Measurements from ENCODE around the gene KIR2DL1.
"Not testable (repeated sequence)": the region's sequence is repeated elsewhere in the genome, so short reads cannot be mapped to it uniquely, and the experiment has no call there.

DNA sequence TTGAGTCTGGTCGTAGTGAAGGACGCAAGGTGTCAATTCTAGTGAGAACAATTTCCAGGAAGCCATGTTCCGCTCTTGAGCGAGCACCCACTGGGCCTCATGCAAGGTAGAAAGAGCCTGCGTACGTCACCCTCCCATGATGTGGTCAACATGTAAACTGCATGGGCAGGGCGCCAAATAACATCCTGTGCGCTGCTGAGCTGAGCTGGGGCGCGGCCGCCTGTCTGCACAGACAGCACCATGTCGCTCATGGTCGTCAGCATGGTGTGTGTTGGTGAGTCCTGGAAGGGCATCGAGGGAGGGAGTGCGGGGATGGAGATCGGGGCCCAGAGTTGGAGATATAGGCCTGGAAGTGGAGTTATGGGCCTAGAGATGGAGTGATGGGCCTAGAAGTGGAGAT lies 31.3 kb upstream of the KIR2DL1 start, which contains the start of gene KIR2DL3:
- TF ChIP-seq CTCF (IDR thresholded peaks at IDR 0.05 in 2 of 3, conservative IDR thresholded peaks at IDR 0.05 in 1 of 3; ENCODE audit: control insufficient read depth in 2 of 3, extremely low read depth in 1 of 3, insufficient read depth in 1 of 3, low read depth in 3 of 3, low read length in 3 of 3); CBX5 (IDR thresholded peaks at IDR 0.05; ENCODE audit: low read depth); ATF2 (IDR thresholded peaks at IDR 0.05; ENCODE audit: low read length); MEF2B (IDR thresholded peaks at IDR 0.05; ENCODE audit: partially characterized antibody, poor library complexity, severe bottlenecking); SMARCA5 (IDR thresholded peaks at IDR 0.05); HDAC2 (IDR thresholded peaks at IDR 0.05); REST (IDR thresholded peaks at IDR 0.05; ENCODE audit: low read depth, low read length); CBFB (IDR thresholded peaks at IDR 0.05; ENCODE audit: low read depth); POLR2A (IDR thresholded peaks at IDR 0.05; ENCODE audit: low read depth, low read length): not testable (repeated sequence)
- TF ChIP-seq, protein P1, sequence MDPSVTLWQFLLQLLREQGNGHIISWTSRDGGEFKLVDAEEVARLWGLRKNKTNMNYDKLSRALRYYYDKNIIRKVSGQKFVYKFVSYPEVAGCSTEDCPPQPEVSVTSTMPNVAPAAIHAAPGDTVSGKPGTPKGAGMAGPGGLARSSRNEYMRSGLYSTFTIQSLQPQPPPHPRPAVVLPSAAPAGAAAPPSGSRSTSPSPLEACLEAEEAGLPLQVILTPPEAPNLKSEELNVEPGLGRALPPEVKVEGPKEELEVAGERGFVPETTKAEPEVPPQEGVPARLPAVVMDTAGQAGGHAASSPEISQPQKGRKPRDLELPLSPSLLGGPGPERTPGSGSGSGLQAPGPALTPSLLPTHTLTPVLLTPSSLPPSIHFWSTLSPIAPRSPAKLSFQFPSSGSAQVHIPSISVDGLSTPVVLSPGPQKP (IDR thresholded peaks at IDR 0.05; ENCODE audit: low read depth, low read length) = not testable (repeated sequence)
